K562 (cell line): Measurements from ENCODE around the gene LGSN. TPM values are rescaled to one million over a fixed set of nuclear protein-coding genes. Genes with fewer than 3 reads are reported as not detected.

Experiments used
- ATAC-seq: fragments of 200-7000 bp; cut with Tn5 transposase; 3 replicates; pipeline ENCODE4 v1.9.1; 2020; ENCODE audit warnings: moderate library complexity
- BruUV-seq: library from RNA; stranded (reverse); fragments of 400-500 nt; replicated peaks from 2 replicates; lab custom pipeline; 2021; lab: Mats Ljungman, UMichigan
- CTCF ChIA-PET: fragments of 300-600 bp; formaldehyde crosslinking; extraction: SDS; loops from one replicate; lab custom pipeline; 2021; ENCODE audit warnings: low intra/inter-chr PET ratio; lab: Yijun Ruan, JAX
- POLR2A ChIA-PET: fragments of 300-600, 350-650 bp; sonication (Branson Sonifier 250); formaldehyde crosslinking; extraction: SDS; loops from one replicate; lab custom pipeline; 2021; ENCODE audit warnings: antibody characterized with exemption, inconsistent platforms; lab: Yijun Ruan, JAX
- DNase-seq, 4 experiments: peaks; one replicate each; pipeline versions ENCODE4 v3.0.0 to v3.0.0-alpha.2; 2011 to 2018; ENCODE audit warnings: low spot score in 3 of 4, mixed read lengths in 3 of 4; ENCODE audit errors: extremely low read depth in 1 of 4
- FAIRE-seq: peaks from 2 replicates; lab custom pipeline; 2011; peaks lifted over from hg19 to GRCh38; lab: Jason Lieb, UNC
- H2AFZ ChIP-seq: 2 replicates; pipeline ENCODE4 v1.6.0; 2011; ENCODE audit warnings: low read depth, low read length, control low read depth, inconsistent platforms
- H3K27ac ChIP-seq: fragments of 200-600 bp; 3 replicates; pipeline ENCODE4 v1.8.0; 2011; ENCODE audit warnings: low read depth, mild to moderate bottlenecking, control low read depth, inconsistent platforms, low read length, moderate library complexity, mixed read lengths; ENCODE audit errors: extremely low read depth
- H3K27me3 ChIP-seq, 2 experiments: fragments of 300-600 bp in 1 of 2; 2 replicates in 1 of 2; 3 replicates in 1 of 2; pipeline versions ENCODE4 v1.6.0 to v1.8.0; 2011; ENCODE audit warnings: inconsistent platforms in 2 of 2, low read length in 2 of 2, mild to moderate bottlenecking in 1 of 2, mixed read lengths in 1 of 2, moderate library complexity in 1 of 2; ENCODE audit not compliant: control insufficient read depth in 2 of 2, insufficient read depth in 2 of 2
- H3K36me3 ChIP-seq: fragments of 300-600 bp; 3 replicates; pipeline ENCODE4 v1.8.0; 2011; ENCODE audit warnings: mild to moderate bottlenecking, low read length, inconsistent platforms; ENCODE audit not compliant: control insufficient read depth, insufficient read depth
- H3K4me1 ChIP-seq, 2 experiments: fragments of 200-600 bp in 1 of 2; replicated peaks in 1 of 2; 2 replicates in 1 of 2; 3 replicates in 1 of 2; pipeline versions ENCODE4 v1.5.1 to v1.8.0; 2011; ENCODE audit warnings: inconsistent platforms in 2 of 2, low read length in 2 of 2, mild to moderate bottlenecking in 1 of 2, mixed read lengths in 1 of 2, moderate library complexity in 1 of 2; ENCODE audit not compliant: control insufficient read depth in 2 of 2, insufficient read depth in 2 of 2
- H3K4me2 ChIP-seq: 2 replicates; pipeline ENCODE4 v1.6.1; 2011; ENCODE audit warnings: low read length, control low read depth, inconsistent platforms, mixed read lengths; ENCODE audit not compliant: insufficient read depth
- H3K4me3 ChIP-seq: fragments of 200-600 bp; sonication (generic), shearing (Covaris generic); 2 replicates; pipeline ENCODE4 v1.5.1; 2016; ENCODE audit warnings: control low read depth, inconsistent platforms
- H3K79me2 ChIP-seq: fragments of 200-600 bp; 3 replicates; pipeline ENCODE4 v1.8.0; 2011; ENCODE audit warnings: low read length, inconsistent platforms; ENCODE audit not compliant: control insufficient read depth, insufficient read depth
- H3K9ac ChIP-seq, 2 experiments: 2 replicates each; pipeline versions ENCODE4 v1.6.0 to v1.6.1; 2011; ENCODE audit warnings: low read depth in 2 of 2, low read length in 2 of 2, control low read depth in 1 of 2, inconsistent platforms in 1 of 2, mild to moderate bottlenecking in 1 of 2, mixed read lengths in 1 of 2; ENCODE audit not compliant: insufficient read depth in 1 of 2
- H3K9me1 ChIP-seq: one replicate; pipeline ENCODE4 v1.6.0; 2011; ENCODE audit warnings: inconsistent platforms, mild to moderate bottlenecking, low read length, moderate library complexity; ENCODE audit not compliant: control insufficient read depth, insufficient read depth
- H3K9me3 ChIP-seq: replicated peaks from 2 replicates; pipeline ENCODE4 v1.5.1; 2011; ENCODE audit warnings: low read depth, low read length, inconsistent platforms; ENCODE audit not compliant: control insufficient read depth, insufficient read depth
- H4K20me1 ChIP-seq: replicated peaks from 2 replicates; pipeline ENCODE4 v1.6.1; 2011; ENCODE audit warnings: low read length, inconsistent platforms, mixed read lengths; ENCODE audit not compliant: control insufficient read depth, insufficient read depth
- ARID1B ChIP-seq: fragments of 450-650 bp; IDR thresholded peaks from 2 replicates; pipeline ENCODE4 v1.6.1; 2016; ENCODE audit warnings: antibody characterized with exemption, mild to moderate bottlenecking, inconsistent platforms
- ATF1 ChIP-seq, 2 experiments: fragments of 450-650 bp in 1 of 2; IDR thresholded peaks; 2 replicates each; pipeline ENCODE4 v1.6.1; 2016; ENCODE audit warnings: missing compliant biosample characterization in 1 of 2, missing genetic modification characterization in 1 of 2
- ATF7 ChIP-seq: fragments of 450-650 bp; IDR thresholded peaks from 2 replicates; pipeline ENCODE4 v1.7.1; 2014; ENCODE audit warnings: mild to moderate bottlenecking, moderate library complexity
- CHD1 ChIP-seq: fragments of 200-600 bp; sonication (generic); IDR thresholded peaks from one replicate; pipeline ENCODE4 v1.6.1; 2012; ENCODE audit warnings: mild to moderate bottlenecking, moderate library complexity, low read length, inconsistent platforms
- FOXA3 ChIP-seq, 2 experiments: fragments of 450-650 bp in 1 of 2; sonication (generic) in 1 of 2; formaldehyde crosslinking; IDR thresholded peaks in 1 of 2; conservative IDR thresholded peaks in 1 of 2; 2 replicates each; pipeline versions ENCODE4 v1.4.0 to v1.8.0; 2020 to 2022; ENCODE audit warnings: mild to moderate bottlenecking in 2 of 2, missing genetic modification reagents in 1 of 2
- FOXP1 ChIP-seq: sonication (generic); formaldehyde crosslinking; IDR thresholded peaks from 2 replicates; pipeline ENCODE4 v1.8.0; 2022; ENCODE audit warnings: mild to moderate bottlenecking, missing genetic modification reagents
- FUS ChIP-seq: fragments of 200-400 bp; formaldehyde crosslinking; optimal IDR thresholded peaks from 2 replicates; pipeline ENCODE3; 2017; ENCODE audit warnings: low read depth, low read length
- HDAC8 ChIP-seq: fragments of 450-650 bp; IDR thresholded peaks from 2 replicates; pipeline ENCODE4 v1.6.1; 2016; ENCODE audit warnings: mild to moderate bottlenecking, missing genetic modification characterization, moderate library complexity, missing compliant biosample characterization
- KLF10 ChIP-seq: fragments of 250-450 bp; sonication (Bioruptor Pico); IDR thresholded peaks from 2 replicates; pipeline ENCODE4 v1.6.1; 2021; ENCODE audit warnings: matching md5 sums
- LCOR ChIP-seq: sonication (generic); formaldehyde crosslinking; IDR thresholded peaks from 2 replicates; pipeline ENCODE4 v1.8.0; 2022; ENCODE audit warnings: mild to moderate bottlenecking, missing genetic modification reagents
- NCOA6 ChIP-seq: fragments of 450-650 bp; IDR thresholded peaks from 2 replicates; pipeline ENCODE4 v1.6.1; 2017; ENCODE audit warnings: mild to moderate bottlenecking
- POLR2AphosphoS2 ChIP-seq: IDR thresholded peaks from 2 replicates; pipeline ENCODE4 v1.6.1; 2012; ENCODE audit warnings: low read length, improper control_type of control experiment
- SMAD4 ChIP-seq: fragments of 250-450 bp; sonication (Bioruptor Pico); conservative IDR thresholded peaks from 2 replicates; pipeline ENCODE4 v1.8.0; 2021; ENCODE audit warnings: inconsistent platforms, mild to moderate bottlenecking, moderate library complexity
- SMARCE1 ChIP-seq: fragments of 450-650 bp; IDR thresholded peaks from 2 replicates; pipeline ENCODE4 v1.7.1; 2016; ENCODE audit warnings: mild to moderate bottlenecking
- TCF7 ChIP-seq: sonication (generic); IDR thresholded peaks from 2 replicates; pipeline ENCODE4 v1.6.1; 2016; ENCODE audit warnings: antibody characterized with exemption, borderline replicate concordance
- XRCC5 ChIP-seq: fragments of 200-400 bp; formaldehyde crosslinking; IDR thresholded peaks from 2 replicates; pipeline ENCODE4 v1.6.1; 2017; ENCODE audit warnings: low read depth, mild to moderate bottlenecking, low read length
- ZNF174 ChIP-seq: fragments of 250-450 bp; sonication (Bioruptor Pico); IDR thresholded peaks from 2 replicates; pipeline ENCODE4 v1.4.0; 2020; ENCODE audit warnings: mild to moderate bottlenecking
- ZNF586 ChIP-seq: fragments of 450-650 bp; formaldehyde crosslinking; conservative IDR thresholded peaks from 2 replicates; pipeline ENCODE4 v1.4.0; 2020; ENCODE audit warnings: mild to moderate bottlenecking, moderate library complexity
- WGBS: fragments of 100-300 bp; shearing (Covaris generic); methylation state at CpG from one replicate; pipeline ENCODE4 v1.1.6; 2016; ENCODE audit warnings: low coverage, mixed read lengths; ENCODE audit not compliant: insufficient coverage; ENCODE audit errors: missing lambda C conversion rate; 5-methylcytosine and 5-hydroxymethylcytosine counted together
- in situ Hi-C: fragments of 300-500 bp; cut with MboI; formaldehyde crosslinking; loops from 4 replicates; pipeline ENCODE4 v1.15.0; 2018; ENCODE audit warnings: inconsistent platforms, mixed read lengths
- intact Hi-C: fragments of 100-400 bp; cut with micrococcal nuclease; formaldehyde crosslinking; loops from 2 replicates; pipeline ENCODE4 v1.14.2; 2022
- polyA plus RNA-seq, 8 experiments: library from polyadenylated mRNA; depleted of rRNA in 4 of 8; stranded (reverse) in 5 of 8; unstranded in 3 of 8; fragments of >200 nt; fragmentation: Nextera tagmentation in 2 of 8; fragmentation: Illumina TruSeq in 1 of 8; extraction: Ambion mirVana in 2 of 8; extraction: Trizol in 1 of 8; gene quantifications; 2 replicates each; pipeline versions ENCODE4 v1.2.1 to v1.2.3, GENCODE V29; 2011 to 2014; ENCODE audit warnings: inconsistent platforms in 1 of 8, missing spikeins in 1 of 8
- total RNA-seq, 7 experiments: library from RNA; depleted of rRNA in 6 of 7; stranded (reverse); fragments of >200 nt in 6 of 7; fragmentation: Illumina TruSeq in 2 of 7; extraction: Trizol in 2 of 7; gene quantifications; 2 replicates each; pipeline versions ENCODE4 v1.2.1 to v1.2.3, GENCODE V29; 2011 to 2021; ENCODE audit warnings: low replicate concordance in 1 of 7
- TF ChIP-seq, protein P1 (sequence below): sonication (generic); formaldehyde crosslinking; IDR thresholded peaks from 2 replicates; pipeline ENCODE4 v1.8.1; 2023; ENCODE audit warnings: mild to moderate bottlenecking, missing genetic modification reagents
- TF ChIP-seq, protein P2 (sequence below), 2 experiments: fragments of 450-650 bp; IDR thresholded peaks; 2 replicates each; pipeline ENCODE4 v1.6.1; 2018; ENCODE audit warnings: mild to moderate bottlenecking in 2 of 2, low read depth in 1 of 2; ENCODE audit not compliant: partially characterized antibody in 2 of 2

The LGSN gene
- total and polyA plus RNA-seq, 9 of the 15 experiments (the other 6 are each of a cell fraction or from before 2014, with no cell fraction given) = 0.01 TPM; not detected in 8

DNA sequence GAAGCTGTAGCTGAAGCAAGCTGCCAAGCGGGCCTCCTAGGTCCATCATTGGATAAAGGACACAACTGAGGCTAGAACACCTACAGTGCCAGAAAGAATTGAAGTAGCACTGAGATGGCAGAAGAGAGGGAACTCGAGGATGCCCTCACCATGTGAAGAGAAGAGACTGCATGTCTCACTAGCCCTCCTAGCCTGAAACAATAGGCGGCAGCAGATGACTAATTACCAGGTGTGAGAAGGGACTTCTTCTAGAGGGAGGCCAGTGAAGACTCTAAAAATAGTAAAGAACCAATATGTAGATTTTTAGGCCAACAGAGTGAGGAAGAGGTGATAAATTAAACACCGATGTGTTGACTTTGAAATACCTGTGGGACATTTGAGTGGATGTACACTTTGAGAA is 50.3 kb downstream of the LGSN start:
- intact Hi-C loops = no loop called here
- ChIA-PET POLR2A (no interaction called here), CTCF (no interaction called here)
- WGBS = 0% methylated on average over 4 of the region's 4 CpGs
- Histone ChIP-seq H3K9ac (no peak overlapping the region), H3K4me2 (no peak overlapping the region), H3K4me3 (no peak overlapping the region), H4K20me1 (no peaks in the 10 kb centered on the region), H3K27me3 (no peaks in the 10 kb centered on the region), H3K9me1 (no peaks in the 10 kb centered on the region), H3K79me2 (no peaks in the 10 kb centered on the region), H3K27ac (no peak overlapping the region), H3K36me3 (no peaks in the 10 kb centered on the region)
- ATAC-seq (no peak), FAIRE-seq (no peak), DNase-seq (no peak)
- BruUV-seq = no TSS peak
- in situ Hi-C loops = no loop called here
- TF ChIP-seq FUS = no peak
- no peak for TF ChIP-seq KLF10 (CRISPR knock-in tag)
- no peak for TF ChIP-seq LCOR (CRISPR knock-in tag)
- TF ChIP-seq, protein P1, sequence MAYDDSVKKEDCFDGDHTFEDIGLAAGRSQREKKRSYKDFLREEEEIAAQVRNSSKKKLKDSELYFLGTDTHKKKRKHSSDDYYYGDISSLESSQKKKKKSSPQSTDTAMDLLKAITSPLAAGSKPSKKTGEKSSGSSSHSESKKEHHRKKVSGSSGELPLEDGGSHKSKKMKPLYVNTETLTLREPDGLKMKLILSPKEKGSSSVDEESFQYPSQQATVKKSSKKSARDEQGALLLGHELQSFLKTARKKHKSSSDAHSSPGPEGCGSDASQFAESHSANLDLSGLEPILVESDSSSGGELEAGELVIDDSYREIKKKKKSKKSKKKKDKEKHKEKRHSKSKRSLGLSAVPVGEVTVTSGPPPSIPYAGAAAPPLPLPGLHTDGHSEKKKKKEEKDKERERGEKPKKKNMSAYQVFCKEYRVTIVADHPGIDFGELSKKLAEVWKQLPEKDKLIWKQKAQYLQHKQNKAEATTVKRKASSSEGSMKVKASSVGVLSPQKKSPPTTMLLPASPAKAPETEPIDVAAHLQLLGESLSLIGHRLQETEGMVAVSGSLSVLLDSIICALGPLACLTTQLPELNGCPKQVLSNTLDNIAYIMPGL (CRISPR knock-in tag) = no peak
- TF ChIP-seq ATF7 = no peak
- no peak for TF ChIP-seq TCF7
- no peak for TF ChIP-seq FOXP1 (CRISPR knock-in tag)
- TF ChIP-seq POLR2AphosphoS2 = no peak
- no peak for TF ChIP-seq SMAD4 (CRISPR knock-in tag)
- TF ChIP-seq HDAC8 (tag) = no peak
- no peak for TF ChIP-seq SMARCE1
- TF ChIP-seq ZNF586 (CRISPR knock-in tag) = no peak
- TF ChIP-seq ZNF174 = no peak
- TF ChIP-seq ATF1 (CRISPR knock-in tag; IDR thresholded peaks at IDR 0.05) = no peak
- no peak for TF ChIP-seq ATF1 (tag; IDR thresholded peaks at IDR 0.05)
- TF ChIP-seq ARID1B = no peak
- TF ChIP-seq, protein P2, sequence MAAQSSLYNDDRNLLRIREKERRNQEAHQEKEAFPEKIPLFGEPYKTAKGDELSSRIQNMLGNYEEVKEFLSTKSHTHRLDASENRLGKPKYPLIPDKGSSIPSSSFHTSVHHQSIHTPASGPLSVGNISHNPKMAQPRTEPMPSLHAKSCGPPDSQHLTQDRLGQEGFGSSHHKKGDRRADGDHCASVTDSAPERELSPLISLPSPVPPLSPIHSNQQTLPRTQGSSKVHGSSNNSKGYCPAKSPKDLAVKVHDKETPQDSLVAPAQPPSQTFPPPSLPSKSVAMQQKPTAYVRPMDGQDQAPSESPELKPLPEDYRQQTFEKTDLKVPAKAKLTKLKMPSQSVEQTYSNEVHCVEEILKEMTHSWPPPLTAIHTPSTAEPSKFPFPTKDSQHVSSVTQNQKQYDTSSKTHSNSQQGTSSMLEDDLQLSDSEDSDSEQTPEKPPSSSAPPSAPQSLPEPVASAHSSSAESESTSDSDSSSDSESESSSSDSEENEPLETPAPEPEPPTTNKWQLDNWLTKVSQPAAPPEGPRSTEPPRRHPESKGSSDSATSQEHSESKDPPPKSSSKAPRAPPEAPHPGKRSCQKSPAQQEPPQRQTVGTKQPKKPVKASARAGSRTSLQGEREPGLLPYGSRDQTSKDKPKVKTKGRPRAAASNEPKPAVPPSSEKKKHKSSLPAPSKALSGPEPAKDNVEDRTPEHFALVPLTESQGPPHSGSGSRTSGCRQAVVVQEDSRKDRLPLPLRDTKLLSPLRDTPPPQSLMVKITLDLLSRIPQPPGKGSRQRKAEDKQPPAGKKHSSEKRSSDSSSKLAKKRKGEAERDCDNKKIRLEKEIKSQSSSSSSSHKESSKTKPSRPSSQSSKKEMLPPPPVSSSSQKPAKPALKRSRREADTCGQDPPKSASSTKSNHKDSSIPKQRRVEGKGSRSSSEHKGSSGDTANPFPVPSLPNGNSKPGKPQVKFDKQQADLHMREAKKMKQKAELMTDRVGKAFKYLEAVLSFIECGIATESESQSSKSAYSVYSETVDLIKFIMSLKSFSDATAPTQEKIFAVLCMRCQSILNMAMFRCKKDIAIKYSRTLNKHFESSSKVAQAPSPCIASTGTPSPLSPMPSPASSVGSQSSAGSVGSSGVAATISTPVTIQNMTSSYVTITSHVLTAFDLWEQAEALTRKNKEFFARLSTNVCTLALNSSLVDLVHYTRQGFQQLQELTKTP (IDR thresholded peaks at IDR 0.05; ENCODE audit: low read depth in 1 of 2, partially characterized antibody in 2 of 2) = no peak
- TF ChIP-seq CHD1 = no peak
- TF ChIP-seq XRCC5 = no peak
- no peak for TF ChIP-seq NCOA6
- TF ChIP-seq FOXA3 (CRISPR knock-in tag; conservative IDR thresholded peaks at IDR 0.05 in 1 of 2, IDR thresholded peaks at IDR 0.05 in 1 of 2) = no peak
- TF ChIP-seq, all 486 proteins: peak for 0
- H3K9me3 ChIP-seq = no peaks in the 10 kb centered on the region
- no peaks in the 10 kb centered on the region for H3K4me1 ChIP-seq
- H2AFZ ChIP-seq = no peak overlapping the region
